Middle frontal gyrus (tissue), 1 donor: ENCODE results near the gene DDX6.

Experiments used
- DNase-seq: peaks from one replicate; pipeline ENCODE4 v3.0.0-alpha.2; 2015; ENCODE audit warnings: low spot score; ENCODE audit errors: extremely low spot score

Gene DDX6

GRCh38 chr11:118705791-118706545 is 85.0 kb downstream of the DDX6 start:
- DNase-seq, result no peak

GRCh38 chr11:118705111-118705741 is 85.7 kb downstream of the DDX6 start:
- no peak for DNase-seq

GRCh38 chr11:118703563-118704106 is 87.3 kb downstream of the DDX6 start:
- no peak for DNase-seq

- no peak for DNase-seq
Observed at GRCh38 chr11:118699506-118700220, 91.3 kb downstream of the DDX6 start.
